K562 (cell line): ENCODE data around the gene C7. TPM values are rescaled to one million over a fixed set of nuclear protein-coding genes. Genes with fewer than 3 reads are reported as not detected.

Experiments
- ETV6 ChIP-seq, 3 experiments: fragments of 150-350 bp in 1 of 3; sonication (generic) in 1 of 3; formaldehyde crosslinking in 1 of 3; IDR thresholded peaks; 2 replicates each; pipeline versions ENCODE4 v1.6.1 to v1.8.0; 2014 to 2022; ENCODE audit warnings: borderline replicate concordance in 2 of 3, low read depth in 2 of 3, antibody characterized with exemption in 1 of 3, low read length in 1 of 3, mild to moderate bottlenecking in 1 of 3, missing genetic modification reagents in 1 of 3
- KLF16 ChIP-seq: IDR thresholded peaks from 2 replicates; pipeline ENCODE4 v1.6.1; 2016; ENCODE audit warnings: antibody characterized with exemption
- LCOR ChIP-seq: sonication (generic); formaldehyde crosslinking; IDR thresholded peaks from 2 replicates; pipeline ENCODE4 v1.8.0; 2022; ENCODE audit warnings: mild to moderate bottlenecking, missing genetic modification reagents
- NUFIP1 ChIP-seq: fragments of 450-650 bp; IDR thresholded peaks from 2 replicates; pipeline ENCODE4 v1.6.1; 2018; ENCODE audit not compliant: partially characterized antibody
- POLR2A ChIP-seq: fragments of 450-650 bp; conservative IDR thresholded peaks from 2 replicates; pipeline ENCODE4 v1.6.1; 2016
- RAD21 ChIP-seq, 2 experiments: fragments of 250-450 bp in 1 of 2; fragments of 450-650 bp in 1 of 2; sonication (Bioruptor Pico) in 1 of 2; formaldehyde crosslinking in 1 of 2; IDR thresholded peaks in 1 of 2; conservative IDR thresholded peaks in 1 of 2; 2 replicates each; pipeline versions ENCODE4 v1.4.0 to v1.8.0; 2020 to 2022; ENCODE audit warnings: mild to moderate bottlenecking in 2 of 2, moderate library complexity in 1 of 2
- TAL1 ChIP-seq: fragments of 450-650 bp; IDR thresholded peaks from 2 replicates; pipeline ENCODE4 v1.6.1; 2016; ENCODE audit warnings: mild to moderate bottlenecking
- ZNF124 ChIP-seq: sonication (generic); formaldehyde crosslinking; IDR thresholded peaks from 2 replicates; pipeline ENCODE4 v1.8.1; 2022; ENCODE audit warnings: missing genetic modification reagents
- ZNF324 ChIP-seq: fragments of 250-450 bp; sonication (Bioruptor Pico); IDR thresholded peaks from 2 replicates; pipeline ENCODE4 v1.4.0; 2020; ENCODE audit warnings: mild to moderate bottlenecking
- polyA plus RNA-seq, 8 experiments: library from polyadenylated mRNA; depleted of rRNA in 4 of 8; stranded (reverse) in 5 of 8; unstranded in 3 of 8; fragments of >200 nt; fragmentation: Nextera tagmentation in 2 of 8; fragmentation: Illumina TruSeq in 1 of 8; extraction: Ambion mirVana in 2 of 8; extraction: Trizol in 1 of 8; gene quantifications; 2 replicates each; pipeline versions ENCODE4 v1.2.1 to v1.2.3, GENCODE V29; 2011 to 2014; ENCODE audit warnings: inconsistent platforms in 1 of 8, missing spikeins in 1 of 8
- total RNA-seq, 7 experiments: library from RNA; depleted of rRNA in 6 of 7; stranded (reverse); fragments of >200 nt in 6 of 7; fragmentation: Illumina TruSeq in 2 of 7; extraction: Trizol in 2 of 7; gene quantifications; 2 replicates each; pipeline versions ENCODE4 v1.2.1 to v1.2.3, GENCODE V29; 2011 to 2021; ENCODE audit warnings: low replicate concordance in 1 of 7
- TF ChIP-seq, protein P1 (sequence below): fragments of 250-450 bp; sonication (Bioruptor Pico); IDR thresholded peaks from 2 replicates; pipeline ENCODE4 v1.8.0; 2021; ENCODE audit warnings: mild to moderate bottlenecking, moderate library complexity
- TF ChIP-seq, protein P2 (sequence below), 2 experiments: IDR thresholded peaks in 1 of 2; conservative IDR thresholded peaks in 1 of 2; 2 replicates each; pipeline ENCODE4 v1.6.1; 2016; ENCODE audit warnings: low read depth in 2 of 2, mild to moderate bottlenecking in 1 of 2, missing compliant biosample characterization in 1 of 2, missing genetic modification characterization in 1 of 2, moderate library complexity in 1 of 2
- TF ChIP-seq, protein P3 (sequence below): fragments of 250-450 bp; sonication (Bioruptor Pico); IDR thresholded peaks from 2 replicates; pipeline ENCODE4 v1.9.0; 2021; ENCODE audit warnings: mild to moderate bottlenecking, inconsistent platforms
- TF ChIP-seq, protein P4 (sequence below): fragments of 450-650 bp; formaldehyde crosslinking; IDR thresholded peaks from 2 replicates; pipeline ENCODE4 v1.4.0; 2020; ENCODE audit warnings: mild to moderate bottlenecking, moderate library complexity
- TF ChIP-seq, protein P5 (sequence below): fragments of 200-800 bp; sonication (Bioruptor generic); IDR thresholded peaks from 2 replicates; pipeline ENCODE4 v1.6.1; 2017; ENCODE audit warnings: missing genetic modification characterization, missing compliant biosample characterization

The C7 gene
- total and polyA plus RNA-seq, 9 of the 15 experiments (the other 6 are each of a cell fraction or from before 2014, with no cell fraction given) = 0.82 TPM; not detected in 8

DNA sequence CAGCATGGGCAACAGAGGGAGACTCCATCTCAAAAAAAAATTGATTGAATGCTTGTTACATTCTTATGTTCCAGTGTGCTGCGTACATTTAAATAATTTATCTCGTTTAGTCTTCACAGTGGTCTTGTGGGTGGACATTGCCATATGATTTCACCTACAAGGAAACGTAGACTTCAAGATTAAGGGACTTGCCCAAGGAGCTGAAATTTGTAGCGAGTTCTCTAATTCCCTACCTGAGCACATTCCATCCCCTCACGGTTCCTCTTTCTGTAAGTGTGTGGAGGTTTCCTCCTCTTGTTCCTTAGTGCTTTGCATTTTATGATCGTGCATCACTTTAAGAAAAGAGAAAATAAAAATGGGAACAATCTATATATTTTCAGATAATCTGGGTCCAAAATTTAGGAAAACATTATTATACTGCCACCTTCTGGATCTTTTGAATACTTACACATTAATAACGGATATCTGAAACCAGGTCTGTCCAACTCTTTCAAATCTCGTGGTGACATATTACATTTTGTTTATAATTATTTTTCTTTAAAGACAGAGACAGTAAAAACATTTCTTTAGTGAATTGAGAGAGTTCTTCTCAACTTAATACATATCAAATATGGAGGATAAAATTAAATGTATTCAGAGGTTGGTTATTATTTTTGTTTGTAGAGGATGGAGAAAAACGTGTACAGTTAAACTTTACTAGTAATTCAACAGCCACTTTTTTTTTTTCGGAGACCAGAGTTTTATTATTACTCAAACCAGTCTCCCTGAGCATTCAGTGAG is 29.9 kb upstream of the C7 start (continued):
- TF ChIP-seq, protein P1, sequence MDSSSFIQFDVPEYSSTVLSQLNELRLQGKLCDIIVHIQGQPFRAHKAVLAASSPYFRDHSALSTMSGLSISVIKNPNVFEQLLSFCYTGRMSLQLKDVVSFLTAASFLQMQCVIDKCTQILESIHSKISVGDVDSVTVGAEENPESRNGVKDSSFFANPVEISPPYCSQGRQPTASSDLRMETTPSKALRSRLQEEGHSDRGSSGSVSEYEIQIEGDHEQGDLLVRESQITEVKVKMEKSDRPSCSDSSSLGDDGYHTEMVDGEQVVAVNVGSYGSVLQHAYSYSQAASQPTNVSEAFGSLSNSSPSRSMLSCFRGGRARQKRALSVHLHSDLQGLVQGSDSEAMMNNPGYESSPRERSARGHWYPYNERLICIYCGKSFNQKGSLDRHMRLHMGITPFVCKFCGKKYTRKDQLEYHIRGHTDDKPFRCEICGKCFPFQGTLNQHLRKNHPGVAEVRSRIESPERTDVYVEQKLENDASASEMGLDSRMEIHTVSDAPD (CRISPR knock-in tag) = no peak
- TF ChIP-seq ZNF324 (CRISPR knock-in tag) (no peak), LCOR (CRISPR knock-in tag) (no peak), ZNF124 (no peak), RAD21 (CRISPR knock-in tag; conservative IDR thresholded peaks at IDR 0.05 in 1 of 2, IDR thresholded peaks at IDR 0.05 in 1 of 2) (peak; percentile 90 to 91), ETV6 (IDR thresholded peaks at IDR 0.05; ENCODE audit: borderline replicate concordance in 1 of 2, low read depth in 2 of 2, low read length in 1 of 2) (no peak), ETV6 (CRISPR knock-in tag; IDR thresholded peaks at IDR 0.05; ENCODE audit: borderline replicate concordance) (no peak), TAL1 (no peak), KLF16 (0 out of 2 replicates have a peak, but pooled peaks have one; percentile 5), POLR2A (no peak), NUFIP1 (no peak)
- TF ChIP-seq, protein P2, sequence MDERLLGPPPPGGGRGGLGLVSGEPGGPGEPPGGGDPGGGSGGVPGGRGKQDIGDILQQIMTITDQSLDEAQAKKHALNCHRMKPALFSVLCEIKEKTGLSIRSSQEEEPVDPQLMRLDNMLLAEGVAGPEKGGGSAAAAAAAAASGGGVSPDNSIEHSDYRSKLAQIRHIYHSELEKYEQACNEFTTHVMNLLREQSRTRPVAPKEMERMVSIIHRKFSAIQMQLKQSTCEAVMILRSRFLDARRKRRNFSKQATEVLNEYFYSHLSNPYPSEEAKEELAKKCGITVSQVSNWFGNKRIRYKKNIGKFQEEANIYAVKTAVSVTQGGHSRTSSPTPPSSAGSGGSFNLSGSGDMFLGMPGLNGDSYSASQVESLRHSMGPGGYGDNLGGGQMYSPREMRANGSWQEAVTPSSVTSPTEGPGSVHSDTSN (CRISPR knock-in tag; IDR thresholded peaks at IDR 0.05; ENCODE audit: low read depth) = no peak
- TF ChIP-seq, protein P2 (tag; conservative IDR thresholded peaks at IDR 0.05; ENCODE audit: low read depth) = no peak
- TF ChIP-seq, protein P3, sequence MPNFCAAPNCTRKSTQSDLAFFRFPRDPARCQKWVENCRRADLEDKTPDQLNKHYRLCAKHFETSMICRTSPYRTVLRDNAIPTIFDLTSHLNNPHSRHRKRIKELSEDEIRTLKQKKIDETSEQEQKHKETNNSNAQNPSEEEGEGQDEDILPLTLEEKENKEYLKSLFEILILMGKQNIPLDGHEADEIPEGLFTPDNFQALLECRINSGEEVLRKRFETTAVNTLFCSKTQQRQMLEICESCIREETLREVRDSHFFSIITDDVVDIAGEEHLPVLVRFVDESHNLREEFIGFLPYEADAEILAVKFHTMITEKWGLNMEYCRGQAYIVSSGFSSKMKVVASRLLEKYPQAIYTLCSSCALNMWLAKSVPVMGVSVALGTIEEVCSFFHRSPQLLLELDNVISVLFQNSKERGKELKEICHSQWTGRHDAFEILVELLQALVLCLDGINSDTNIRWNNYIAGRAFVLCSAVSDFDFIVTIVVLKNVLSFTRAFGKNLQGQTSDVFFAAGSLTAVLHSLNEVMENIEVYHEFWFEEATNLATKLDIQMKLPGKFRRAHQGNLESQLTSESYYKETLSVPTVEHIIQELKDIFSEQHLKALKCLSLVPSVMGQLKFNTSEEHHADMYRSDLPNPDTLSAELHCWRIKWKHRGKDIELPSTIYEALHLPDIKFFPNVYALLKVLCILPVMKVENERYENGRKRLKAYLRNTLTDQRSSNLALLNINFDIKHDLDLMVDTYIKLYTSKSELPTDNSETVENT (CRISPR knock-in tag) = no peak
- TF ChIP-seq, protein P4, sequence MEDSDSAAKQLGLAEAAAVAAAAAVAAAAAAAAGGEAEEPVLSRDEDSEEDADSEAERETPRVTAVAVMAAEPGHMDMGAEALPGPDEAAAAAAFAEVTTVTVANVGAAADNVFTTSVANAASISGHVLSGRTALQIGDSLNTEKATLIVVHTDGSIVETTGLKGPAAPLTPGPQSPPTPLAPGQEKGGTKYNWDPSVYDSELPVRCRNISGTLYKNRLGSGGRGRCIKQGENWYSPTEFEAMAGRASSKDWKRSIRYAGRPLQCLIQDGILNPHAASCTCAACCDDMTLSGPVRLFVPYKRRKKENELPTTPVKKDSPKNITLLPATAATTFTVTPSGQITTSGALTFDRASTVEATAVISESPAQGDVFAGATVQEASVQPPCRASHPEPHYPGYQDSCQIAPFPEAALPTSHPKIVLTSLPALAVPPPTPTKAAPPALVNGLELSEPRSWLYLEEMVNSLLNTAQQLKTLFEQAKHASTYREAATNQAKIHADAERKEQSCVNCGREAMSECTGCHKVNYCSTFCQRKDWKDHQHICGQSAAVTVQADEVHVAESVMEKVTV (CRISPR knock-in tag) = peak; percentile 63
- TF ChIP-seq, protein P5, sequence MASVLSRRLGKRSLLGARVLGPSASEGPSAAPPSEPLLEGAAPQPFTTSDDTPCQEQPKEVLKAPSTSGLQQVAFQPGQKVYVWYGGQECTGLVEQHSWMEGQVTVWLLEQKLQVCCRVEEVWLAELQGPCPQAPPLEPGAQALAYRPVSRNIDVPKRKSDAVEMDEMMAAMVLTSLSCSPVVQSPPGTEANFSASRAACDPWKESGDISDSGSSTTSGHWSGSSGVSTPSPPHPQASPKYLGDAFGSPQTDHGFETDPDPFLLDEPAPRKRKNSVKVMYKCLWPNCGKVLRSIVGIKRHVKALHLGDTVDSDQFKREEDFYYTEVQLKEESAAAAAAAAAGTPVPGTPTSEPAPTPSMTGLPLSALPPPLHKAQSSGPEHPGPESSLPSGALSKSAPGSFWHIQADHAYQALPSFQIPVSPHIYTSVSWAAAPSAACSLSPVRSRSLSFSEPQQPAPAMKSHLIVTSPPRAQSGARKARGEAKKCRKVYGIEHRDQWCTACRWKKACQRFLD (CRISPR knock-in tag) = no peak
